ENCODE data around the gene GATAD2B.

Gene GATAD2B

GRCh38 chr1:153798468-153798780, 124.3 kb downstream of the GATAD2B start:
- no peaks in the 10 kb centered on the region for H3K27me3 ChIP-seq (ENCODE audit: insufficient read depth, low read length, poor library complexity, severe bottlenecking)
- H3K4me2 ChIP-seq (ENCODE audit: low read depth, low read length, poor library complexity, severe bottlenecking): no peak overlapping the region
- no peaks in the 10 kb centered on the region for H3F3A ChIP-seq (ENCODE audit: low read depth)
- TF ChIP-seq, protein P1, sequence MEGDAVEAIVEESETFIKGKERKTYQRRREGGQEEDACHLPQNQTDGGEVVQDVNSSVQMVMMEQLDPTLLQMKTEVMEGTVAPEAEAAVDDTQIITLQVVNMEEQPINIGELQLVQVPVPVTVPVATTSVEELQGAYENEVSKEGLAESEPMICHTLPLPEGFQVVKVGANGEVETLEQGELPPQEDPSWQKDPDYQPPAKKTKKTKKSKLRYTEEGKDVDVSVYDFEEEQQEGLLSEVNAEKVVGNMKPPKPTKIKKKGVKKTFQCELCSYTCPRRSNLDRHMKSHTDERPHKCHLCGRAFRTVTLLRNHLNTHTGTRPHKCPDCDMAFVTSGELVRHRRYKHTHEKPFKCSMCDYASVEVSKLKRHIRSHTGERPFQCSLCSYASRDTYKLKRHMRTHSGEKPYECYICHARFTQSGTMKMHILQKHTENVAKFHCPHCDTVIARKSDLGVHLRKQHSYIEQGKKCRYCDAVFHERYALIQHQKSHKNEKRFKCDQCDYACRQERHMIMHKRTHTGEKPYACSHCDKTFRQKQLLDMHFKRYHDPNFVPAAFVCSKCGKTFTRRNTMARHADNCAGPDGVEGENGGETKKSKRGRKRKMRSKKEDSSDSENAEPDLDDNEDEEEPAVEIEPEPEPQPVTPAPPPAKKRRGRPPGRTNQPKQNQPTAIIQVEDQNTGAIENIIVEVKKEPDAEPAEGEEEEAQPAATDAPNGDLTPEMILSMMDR (conservative IDR thresholded peaks at IDR 0.05; ENCODE audit: low read length): no peak
- TF ChIP-seq EZH2phosphoT487 (IDR thresholded peaks at IDR 0.05; ENCODE audit: borderline replicate concordance): no peak
- H2AFZ ChIP-seq (ENCODE audit: low read length): no peak overlapping the region
- no peaks in the 10 kb centered on the region for H3K79me2 ChIP-seq (ENCODE audit: insufficient read depth, low read length)
- H3K36me3 ChIP-seq (ENCODE audit: insufficient read depth, low read length): no peaks in the 10 kb centered on the region; the same call in 1 of the 2 replicates
- H3K9me2 ChIP-seq (replicated peaks; ENCODE audit: low read depth, low read length): no peaks in the 10 kb centered on the region
- H3K9me3 ChIP-seq (ENCODE audit: insufficient read depth, low read depth, low read length): no peaks in the 10 kb centered on the region
- H3K9ac ChIP-seq (ENCODE audit: low read depth, low read length, poor library complexity, severe bottlenecking): no peak overlapping the region
- H4K20me1 ChIP-seq (ENCODE audit: insufficient read depth, low read length, poor library complexity, severe bottlenecking): no peaks in the 10 kb centered on the region
- H3K4me1 ChIP-seq (ENCODE audit: insufficient read depth, low read length, poor library complexity, severe bottlenecking): no peaks in the 10 kb centered on the region
- no peak overlapping the region for H3K4me3 ChIP-seq (ENCODE audit: low read length, poor library complexity, severe bottlenecking)

DNA sequence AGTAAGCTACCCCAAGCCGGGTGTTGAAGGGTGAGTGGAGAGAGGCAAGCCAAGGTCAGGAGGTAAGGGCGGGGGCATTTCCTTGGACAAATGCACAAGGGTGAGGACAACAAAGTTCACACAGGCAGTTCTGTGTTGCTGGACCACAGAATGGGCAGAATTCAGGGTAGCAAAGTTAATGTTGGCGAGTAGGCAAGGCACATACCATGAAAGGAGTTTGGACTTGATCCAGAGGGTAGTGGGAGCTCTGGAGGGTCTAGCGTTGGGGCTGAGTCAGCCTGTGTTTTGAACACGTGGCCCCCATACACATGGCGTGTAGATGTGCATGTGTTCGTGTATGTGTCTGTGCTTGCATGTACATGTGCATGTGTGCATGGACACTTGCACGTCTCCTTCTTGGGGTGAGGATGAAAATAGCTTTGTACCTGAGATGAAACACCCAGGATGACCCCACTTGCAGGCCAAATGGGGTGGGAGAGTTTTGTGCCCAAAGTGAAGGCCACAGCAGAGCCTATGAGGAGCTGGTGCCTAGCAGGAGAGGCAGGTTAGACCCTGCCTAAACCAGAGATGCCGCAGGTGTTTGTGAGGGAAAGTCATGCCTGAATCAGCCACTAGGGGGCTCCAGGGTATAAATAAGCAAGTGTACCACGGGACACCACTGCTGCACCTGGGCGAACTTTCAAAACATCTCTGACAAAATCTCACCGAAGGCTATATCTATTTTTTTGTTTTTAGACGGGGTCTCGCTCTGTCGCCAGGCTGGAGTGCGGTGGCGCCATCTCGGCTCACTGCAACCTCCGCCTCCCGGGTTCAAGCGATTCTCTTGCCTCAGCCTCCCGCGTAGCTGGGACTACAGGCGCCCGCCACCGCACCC, 125.7 kb downstream of the GATAD2B start:
- no peak overlapping the region for H3K9ac ChIP-seq (ENCODE audit: low read depth, low read length, poor library complexity, severe bottlenecking)
- TF ChIP-seq EZH2phosphoT487 (IDR thresholded peaks at IDR 0.05; ENCODE audit: borderline replicate concordance): no peak
- TF ChIP-seq, protein P1 (conservative IDR thresholded peaks at IDR 0.05; ENCODE audit: low read length): peak; percentile 78
- no peaks in the 10 kb centered on the region for H3K4me1 ChIP-seq (ENCODE audit: insufficient read depth, low read length, poor library complexity, severe bottlenecking)
- no peak overlapping the region for H3K4me3 ChIP-seq (ENCODE audit: low read length, poor library complexity, severe bottlenecking)
- no peaks in the 10 kb centered on the region for H3K9me2 ChIP-seq (replicated peaks; ENCODE audit: low read depth, low read length)
- no peaks in the 10 kb centered on the region for H3K9me3 ChIP-seq (ENCODE audit: insufficient read depth, low read depth, low read length)
- no peaks in the 10 kb centered on the region for H4K20me1 ChIP-seq (ENCODE audit: insufficient read depth, low read length, poor library complexity, severe bottlenecking)
- no peaks in the 10 kb centered on the region for H3F3A ChIP-seq (ENCODE audit: low read depth)
- no peaks in the 10 kb centered on the region for H3K27me3 ChIP-seq (ENCODE audit: insufficient read depth, low read length, poor library complexity, severe bottlenecking)
- no peak overlapping the region for H3K4me2 ChIP-seq (ENCODE audit: low read depth, low read length, poor library complexity, severe bottlenecking)
- no peak overlapping the region for H2AFZ ChIP-seq (ENCODE audit: low read length)
- no peaks in the 10 kb centered on the region for H3K79me2 ChIP-seq (ENCODE audit: insufficient read depth, low read length)
- no peaks in the 10 kb centered on the region; the same call in 1 of the 2 replicates for H3K36me3 ChIP-seq (ENCODE audit: insufficient read depth, low read length)

DNA sequence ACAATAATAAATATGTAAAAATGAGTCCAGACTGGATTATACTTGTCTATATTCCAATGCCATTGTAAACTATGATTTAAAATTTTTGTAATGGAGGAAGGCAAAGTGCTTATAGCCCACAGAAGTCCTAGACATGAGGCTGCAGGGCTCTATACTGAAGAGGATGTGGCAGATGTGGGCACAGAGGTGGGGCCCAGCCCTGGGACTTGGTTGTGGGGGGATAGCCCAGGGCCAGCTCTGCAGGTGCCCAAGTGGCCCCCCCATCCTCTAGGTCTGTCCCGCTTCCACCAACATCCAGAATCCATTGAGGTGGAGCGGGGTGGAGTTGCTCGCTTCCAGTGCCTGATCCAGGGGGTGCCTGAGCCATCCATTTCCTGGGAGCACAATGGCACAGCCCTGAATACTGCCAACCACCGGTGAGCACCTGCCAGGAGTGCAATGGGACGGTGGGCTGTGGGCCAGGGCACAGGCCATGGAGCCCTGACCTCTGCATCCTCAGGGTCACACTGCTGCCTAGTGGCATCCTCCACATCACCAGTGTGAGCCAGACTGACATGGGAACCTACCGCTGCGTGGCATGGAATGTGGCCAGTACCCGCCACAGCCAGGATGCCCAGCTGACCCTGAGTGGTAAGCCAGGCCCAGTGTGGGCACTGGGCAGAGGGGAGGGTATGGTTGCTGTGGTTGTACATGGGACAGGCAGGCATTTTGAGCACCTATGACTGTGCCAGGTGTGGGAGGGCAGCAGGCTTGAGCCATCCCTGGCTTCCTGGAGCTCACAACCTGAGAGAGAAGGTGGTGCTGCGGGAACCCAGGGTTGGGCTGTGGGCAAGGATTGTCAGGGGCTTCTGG, 126.6 kb downstream of the GATAD2B start:
- H3K27me3 ChIP-seq (ENCODE audit: insufficient read depth, low read length, poor library complexity, severe bottlenecking): no peaks in the 10 kb centered on the region
- H3K79me2 ChIP-seq (ENCODE audit: insufficient read depth, low read length): no peaks in the 10 kb centered on the region
- no peaks in the 10 kb centered on the region for H3K4me1 ChIP-seq (ENCODE audit: insufficient read depth, low read length, poor library complexity, severe bottlenecking)
- no peak overlapping the region for H3K4me2 ChIP-seq (ENCODE audit: low read depth, low read length, poor library complexity, severe bottlenecking)
- no peaks in the 10 kb centered on the region for H3K9me2 ChIP-seq (replicated peaks; ENCODE audit: low read depth, low read length)
- H4K20me1 ChIP-seq (ENCODE audit: insufficient read depth, low read length, poor library complexity, severe bottlenecking): no peaks in the 10 kb centered on the region
- no peak overlapping the region for H2AFZ ChIP-seq (ENCODE audit: low read length)
- H3F3A ChIP-seq (ENCODE audit: low read depth): no peaks in the 10 kb centered on the region
- H3K9me3 ChIP-seq (ENCODE audit: insufficient read depth, low read depth, low read length): no peaks in the 10 kb centered on the region
- no peaks in the 10 kb centered on the region; the same call in 1 of the 2 replicates for H3K36me3 ChIP-seq (ENCODE audit: insufficient read depth, low read length)
- no peak overlapping the region for H3K4me3 ChIP-seq (ENCODE audit: low read length, poor library complexity, severe bottlenecking)
- TF ChIP-seq, protein P1 (conservative IDR thresholded peaks at IDR 0.05; ENCODE audit: low read length): no peak
- TF ChIP-seq EZH2phosphoT487 (IDR thresholded peaks at IDR 0.05; ENCODE audit: borderline replicate concordance): no peak
- H3K9ac ChIP-seq (ENCODE audit: low read depth, low read length, poor library complexity, severe bottlenecking): no peak overlapping the region

All from Loucy (cell line).